GM15510 (cell line): ENCODE data around the gene ADCY7.

Experiments
- POLR2A ChIP-seq: IDR thresholded peaks from 3 replicates; pipeline ENCODE4 v1.6.1; 2011; ENCODE audit warnings: borderline replicate concordance; ENCODE audit not compliant: insufficient read length; ENCODE audit errors: extremely low read depth

Gene ADCY7

GRCh38 chr16:50246299-50247122, 19.8 kb upstream of the ADCY7 start:
- no peak for TF ChIP-seq POLR2A

DNA sequence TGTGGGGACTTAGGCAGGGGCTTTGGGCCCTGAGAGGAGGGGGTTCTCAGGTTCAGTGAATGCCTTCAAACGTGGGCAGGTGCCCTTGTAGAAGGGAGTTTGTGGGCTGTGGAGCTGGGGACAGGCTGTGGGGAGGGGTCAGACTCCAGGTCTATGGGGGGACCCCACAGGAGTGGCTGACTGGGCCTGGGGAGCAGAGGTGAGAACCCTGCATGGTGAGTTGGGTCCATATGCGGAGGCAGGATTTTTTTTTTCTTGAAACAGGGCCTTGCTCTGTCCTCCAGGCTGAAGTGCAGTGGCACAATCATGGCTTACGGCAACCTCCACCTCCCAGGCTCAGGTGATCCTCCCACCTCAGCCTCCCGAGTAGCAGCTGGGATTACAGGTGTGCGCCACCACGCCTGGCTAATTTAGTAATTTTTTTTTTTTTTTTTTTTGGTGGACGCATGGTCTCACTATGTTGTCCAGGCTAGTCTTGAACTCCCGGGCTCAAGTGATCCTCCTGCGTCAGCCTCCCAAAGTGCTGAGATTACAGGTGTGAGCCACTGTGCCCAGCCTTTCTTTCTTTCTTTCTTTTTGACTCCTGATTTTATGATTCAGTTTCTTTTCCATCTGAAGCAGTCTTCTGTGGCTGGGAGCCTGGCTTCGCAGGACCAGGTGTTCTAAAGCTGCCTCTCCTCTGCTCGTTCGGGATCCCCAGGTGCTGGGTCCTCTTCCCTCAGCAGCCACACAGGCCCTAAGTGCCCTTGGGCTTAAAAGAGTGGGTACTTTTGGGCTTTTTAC, 19.0 kb upstream of the ADCY7 start:
- no peak for TF ChIP-seq POLR2A

GRCh38 chr16:50247906-50248608, 18.3 kb upstream of the ADCY7 start:
- TF ChIP-seq POLR2A = no peak

DNA sequence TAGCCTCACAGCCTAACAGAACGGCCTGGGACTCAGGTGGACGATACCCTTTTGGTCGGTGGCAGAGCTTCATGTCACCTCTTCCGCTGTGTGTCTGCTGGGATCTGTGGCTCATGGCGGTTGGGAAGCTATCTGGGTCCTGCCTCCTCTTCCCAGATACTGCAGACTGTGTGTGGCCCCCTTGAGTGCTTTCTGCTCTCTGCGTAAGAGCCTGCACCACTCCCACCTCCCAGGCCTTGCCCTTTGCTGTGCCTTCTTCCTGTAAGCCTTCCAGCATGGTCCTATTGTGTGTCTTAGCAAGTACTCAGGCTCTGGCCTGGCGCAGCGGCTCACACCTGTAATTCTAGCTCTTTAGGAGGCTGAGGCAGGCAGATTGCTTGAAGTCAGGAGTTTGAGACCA, 17.5 kb upstream of the ADCY7 start:
- no peak for TF ChIP-seq POLR2A

DNA sequence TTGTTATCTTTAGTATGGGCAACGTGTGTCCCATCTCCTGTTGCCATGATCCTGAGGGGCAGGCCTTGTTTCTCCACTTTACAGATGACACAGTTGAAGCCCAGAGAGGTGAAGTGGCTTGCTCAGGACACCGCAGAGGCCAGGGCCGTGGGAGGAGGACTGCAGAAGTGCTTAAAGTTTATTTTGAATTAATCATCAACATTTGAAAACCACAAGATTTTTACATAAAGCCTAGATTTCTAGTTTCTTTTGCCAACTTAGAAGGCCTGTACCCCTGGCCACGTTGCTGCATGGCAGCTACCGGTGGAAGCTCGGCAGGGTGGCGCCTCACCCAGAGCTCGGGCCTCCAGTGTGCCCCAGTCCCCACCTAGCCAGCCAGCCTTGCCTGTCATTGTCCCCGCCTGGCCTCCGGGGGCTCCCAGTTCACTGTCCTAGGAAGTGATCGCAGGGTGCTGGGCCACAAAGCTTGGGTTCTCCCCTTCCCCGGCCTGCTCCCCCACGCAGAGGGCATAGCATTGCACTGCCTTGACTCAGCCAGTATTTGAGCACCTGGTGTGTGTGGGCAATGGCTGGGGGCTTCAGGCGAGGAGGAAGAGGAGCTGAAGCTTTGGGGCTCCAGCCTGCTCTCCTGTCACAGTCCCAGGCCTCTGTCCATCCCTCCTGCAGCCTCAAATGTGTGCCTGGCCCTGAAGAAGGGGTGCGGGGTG, 14.8 kb upstream of the ADCY7 start:
- TF ChIP-seq POLR2A = no peak

- no peak for TF ChIP-seq POLR2A
Measured at GRCh38 chr16:50252082-50252611, 14.2 kb upstream of the ADCY7 start.

GRCh38 chr16:50252874-50253513, 13.4 kb upstream of the ADCY7 start:
- TF ChIP-seq POLR2A = no peak

- TF ChIP-seq POLR2A = no peak
Measured at GRCh38 chr16:50253514-50253910, 12.8 kb upstream of the ADCY7 start.

DNA sequence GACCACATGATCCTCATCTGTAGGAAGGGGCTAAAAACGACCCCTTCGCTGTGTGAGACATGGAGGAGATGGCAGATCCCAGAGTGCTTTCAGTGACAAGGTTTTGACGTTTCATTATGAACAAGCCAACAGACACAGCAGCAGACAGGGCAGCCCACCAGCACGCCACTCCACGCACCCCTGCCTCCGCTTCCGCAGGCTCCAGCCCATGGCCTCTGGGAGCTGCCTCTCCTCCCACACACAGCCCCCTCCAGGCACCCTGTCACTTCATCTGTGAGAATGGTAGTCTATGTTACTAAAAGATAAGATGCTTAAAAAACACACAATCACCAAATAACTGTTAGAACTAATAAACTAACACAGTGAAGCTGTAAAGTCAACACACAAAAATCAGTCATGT, 12.3 kb upstream of the ADCY7 start:
- no peak for TF ChIP-seq POLR2A

GRCh38 chr16:50255538-50255937, 10.8 kb upstream of the ADCY7 start:
- TF ChIP-seq POLR2A = no peak

- no peak for TF ChIP-seq POLR2A
Measured at GRCh38 chr16:50256604-50257003, 9.7 kb upstream of the ADCY7 start.

DNA sequence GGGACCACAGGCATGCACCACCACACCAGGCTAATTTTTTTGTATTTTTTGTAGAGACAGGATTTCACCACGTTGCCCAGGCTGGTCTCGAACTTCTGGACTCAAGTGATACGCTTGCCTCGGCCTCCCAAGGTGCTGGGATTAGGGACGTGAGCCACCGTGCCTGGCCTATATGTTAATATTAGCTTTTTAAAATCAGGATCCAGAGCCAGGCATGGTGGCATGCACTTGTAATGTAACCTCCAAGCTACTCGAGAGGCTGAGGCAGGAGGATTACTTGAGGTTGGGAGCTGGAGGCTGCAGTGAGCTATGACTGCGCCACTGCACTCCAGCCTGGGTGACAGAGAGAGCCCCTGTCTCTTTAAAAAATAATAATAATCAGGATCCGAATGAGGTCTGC, 8.5 kb upstream of the ADCY7 start:
- TF ChIP-seq POLR2A = no peak

DNA sequence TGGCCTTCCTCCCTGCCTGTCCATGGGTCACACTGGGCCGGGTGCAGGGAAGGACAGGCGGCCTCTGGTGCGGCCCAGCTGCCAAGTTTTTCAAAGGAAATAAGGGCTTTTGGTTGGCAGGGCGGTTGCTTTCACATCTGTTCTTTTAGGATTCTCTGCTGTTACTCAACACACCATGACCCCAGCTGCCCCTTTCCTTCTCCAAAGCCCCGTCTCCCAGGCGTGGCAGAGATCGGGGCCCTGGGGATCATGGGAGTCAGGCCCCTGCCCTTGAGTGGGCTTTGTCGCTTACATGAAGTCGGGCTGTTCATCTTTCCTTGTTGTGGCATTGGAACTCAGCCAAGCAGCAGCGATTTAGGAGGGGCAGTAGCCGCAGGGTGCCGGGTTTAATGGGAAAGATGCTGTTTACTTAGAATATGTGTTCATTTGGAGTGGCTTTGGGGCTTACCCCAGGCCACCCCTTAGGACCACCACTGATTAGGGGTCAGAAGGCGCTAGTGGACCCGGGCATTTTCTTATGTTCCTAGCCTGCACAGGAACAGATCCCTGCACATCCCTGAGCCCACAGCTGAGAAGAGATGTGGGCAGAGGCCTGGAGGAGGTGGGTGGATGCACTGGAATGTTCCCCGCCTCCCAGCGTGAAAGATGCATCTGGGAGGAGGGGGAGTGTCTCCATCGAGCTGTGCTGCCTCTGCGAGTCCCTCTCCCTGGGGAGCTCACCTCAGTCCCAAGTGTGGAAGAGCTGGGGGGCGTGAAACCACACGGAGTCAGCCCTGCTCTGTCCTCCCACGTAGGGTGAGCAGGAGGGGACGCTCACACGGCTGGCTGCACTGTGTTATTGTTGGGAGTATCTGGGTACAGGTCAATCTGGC, 6.8 kb upstream of the ADCY7 start:
- TF ChIP-seq POLR2A = no peak
